ENCODE results near the gene DAPP1.

- TF ChIP-seq CTCF (IDR thresholded peaks at IDR 0.05; ENCODE audit: extremely low read depth in 1 of 2, insufficient read depth in 1 of 2, low read depth in 1 of 2, low read length in 2 of 2) (no peak), GATA2 (IDR thresholded peaks at IDR 0.05; ENCODE audit: insufficient read depth, insufficient read length, low read depth, low read length) (no peak), POLR2A (IDR thresholded peaks at IDR 0.05; ENCODE audit: low read depth, low read length) (no peak), POLR2AphosphoS5 (IDR thresholded peaks at IDR 0.05; ENCODE audit: insufficient read depth, low read depth, low read length) (no peak), MYC (IDR thresholded peaks at IDR 0.05; ENCODE audit: low read depth, low read length) (no peak), EZH2 (IDR thresholded peaks at IDR 0.05; ENCODE audit: borderline replicate concordance, low read depth, low read length, severe bottlenecking) (no peak), JUN (IDR thresholded peaks at IDR 0.05; ENCODE audit: borderline replicate concordance, insufficient read depth, insufficient read length, low read depth) (no peak), FOS (IDR thresholded peaks at IDR 0.05; ENCODE audit: borderline replicate concordance, insufficient read depth, low read length) (no peak)
Measured at GRCh38 chr4:99845179-99845578, 28.6 kb downstream of the DAPP1 start.
